HG02763 (cell line): ENCODE data around the gene NRG3.
"Not testable (repeated sequence)": the region's sequence is repeated elsewhere in the genome, so short reads cannot be mapped to it uniquely, and the experiment has no call there.

Experiments
- ATAC-seq: cut with Tn5 transposase; IDR thresholded peaks from one replicate; pipeline ENCODE4 v1.9.1; 2021; ENCODE audit warnings: mild to moderate bottlenecking, moderate library complexity; ENCODE audit not compliant: unreplicated experiment

NRG3 gene

GRCh38 chr10:82267465-82267864, 392.5 kb downstream of the NRG3 start:
- ATAC-seq = no peak

- no peak for ATAC-seq
Measured at GRCh38 chr10:82267960-82268359, 393.0 kb downstream of the NRG3 start.

- ATAC-seq = no peak
Measured at GRCh38 chr10:82277591-82277990, 402.6 kb downstream of the NRG3 start.

DNA sequence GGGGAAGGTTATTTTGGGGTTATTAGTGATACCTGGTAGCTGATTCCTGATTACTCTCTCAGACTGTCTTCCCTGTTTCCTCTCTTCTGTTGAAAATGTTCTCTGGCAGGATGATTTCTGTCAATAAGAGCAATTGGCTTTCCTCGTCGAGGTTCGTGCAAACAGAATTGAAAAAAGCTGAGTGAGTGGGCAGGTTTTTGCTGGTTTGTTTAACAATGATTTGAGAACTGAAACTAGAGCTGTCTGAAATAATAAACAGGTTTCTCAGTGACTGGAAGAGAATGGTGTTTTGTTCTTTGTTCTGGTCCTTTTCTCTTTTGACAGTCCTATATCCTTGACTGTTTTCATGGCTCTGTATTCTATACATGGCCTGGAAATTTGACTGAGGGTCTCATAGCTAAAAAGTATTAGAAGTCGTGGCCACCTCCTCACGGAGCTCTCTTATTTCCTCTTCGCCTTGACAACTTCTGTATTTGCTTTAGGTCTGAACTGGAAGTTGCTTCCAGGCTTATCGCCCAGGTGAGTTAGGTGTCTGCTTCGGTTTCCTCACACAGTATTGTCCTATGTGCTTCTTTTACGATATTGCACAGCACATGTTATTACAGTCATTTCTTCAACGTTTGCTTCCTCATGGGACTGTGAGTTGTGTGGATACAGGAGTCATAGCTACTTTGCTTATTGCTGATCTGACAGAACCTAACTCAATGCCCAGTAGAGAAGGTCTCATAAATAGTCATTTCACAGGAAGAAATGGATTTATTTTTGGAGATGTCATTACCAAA, 403.6 kb downstream of the NRG3 start:
- no peak for ATAC-seq

- ATAC-seq = no peak
Measured at GRCh38 chr10:82282782-82283456, 407.9 kb downstream of the NRG3 start.

DNA sequence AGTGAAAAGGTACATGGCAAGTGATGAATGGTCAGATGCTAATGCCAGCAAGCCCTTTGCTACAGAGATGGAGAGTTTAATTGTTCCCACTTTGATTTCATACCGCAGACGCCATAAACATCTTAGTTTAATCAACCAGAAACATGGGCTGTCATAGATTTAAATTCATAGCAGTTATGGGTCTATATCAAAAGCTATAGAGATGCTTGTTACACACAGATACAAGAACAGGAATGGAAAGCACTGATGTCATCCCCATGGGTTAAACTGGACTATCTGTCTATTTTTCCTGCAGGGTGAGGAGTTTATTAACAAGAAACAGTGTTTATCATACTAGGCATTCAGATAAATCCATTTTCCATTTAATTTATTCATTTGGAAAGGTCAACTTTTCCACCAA, 409.2 kb downstream of the NRG3 start:
- no peak for ATAC-seq

DNA sequence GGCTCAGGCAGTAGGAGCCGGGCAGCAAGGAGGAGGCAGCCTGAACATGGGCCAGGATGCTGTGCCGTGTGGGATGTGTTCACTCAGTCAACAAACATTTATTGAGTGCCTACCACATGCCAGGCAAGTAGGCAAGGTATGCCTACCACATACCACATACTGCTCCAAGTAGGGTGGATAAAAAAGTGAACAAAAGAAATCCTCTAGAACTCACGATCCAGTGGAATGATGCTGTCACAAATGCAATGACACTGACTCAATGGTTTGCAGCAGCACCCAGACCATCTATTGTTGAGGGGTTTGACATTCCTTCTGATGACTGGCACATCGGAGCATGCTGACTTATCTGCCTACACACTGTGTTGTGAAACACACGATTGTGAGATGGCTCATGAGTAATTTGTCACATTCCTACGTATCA, 413.5 kb downstream of the NRG3 start:
- ATAC-seq = no peak

GRCh38 chr10:82289945-82290344, 415.0 kb downstream of the NRG3 start:
- no peak for ATAC-seq

DNA sequence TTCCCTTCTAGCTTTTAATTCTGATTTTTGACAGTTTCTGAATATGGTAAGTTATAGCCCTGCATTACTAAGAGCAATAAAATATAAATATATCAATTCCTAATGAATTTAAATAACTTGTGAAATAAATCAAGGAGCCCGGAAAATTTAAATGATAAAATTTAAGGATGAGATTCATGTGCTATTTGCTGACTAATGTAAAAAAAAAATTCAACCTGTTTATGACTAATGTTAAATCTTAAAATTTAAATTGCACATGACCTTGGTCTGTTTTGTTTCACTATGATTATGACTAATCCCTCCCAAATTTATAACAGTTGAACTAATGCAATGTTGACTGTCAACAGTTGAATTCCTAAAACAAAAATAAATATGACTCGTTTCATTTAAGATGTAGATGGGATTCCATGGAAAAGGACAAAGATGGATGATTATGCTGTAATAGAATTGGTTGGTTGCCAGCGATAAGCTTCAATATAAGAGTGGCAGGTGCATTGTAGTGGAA, 419.9 kb downstream of the NRG3 start:
- no peak for ATAC-seq

DNA sequence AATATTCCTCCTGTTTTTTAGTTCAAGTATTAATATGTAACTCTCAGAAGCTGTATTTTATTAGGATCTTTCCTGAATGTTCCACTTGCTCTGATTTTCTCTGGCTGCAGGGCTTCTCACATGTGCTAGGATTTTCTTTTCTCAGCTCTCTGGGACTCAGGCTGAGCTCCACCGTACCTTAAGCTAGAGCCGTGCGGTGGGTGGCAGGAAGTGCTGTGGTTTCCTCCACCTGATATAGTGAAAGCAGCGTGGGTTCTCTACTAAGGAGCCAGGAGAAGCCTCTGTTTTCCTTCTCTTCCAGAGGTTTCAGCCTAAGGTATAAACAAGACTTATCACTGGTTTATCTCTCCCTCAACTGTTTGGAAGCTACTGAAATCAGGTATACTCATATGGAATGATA, 433.6 kb downstream of the NRG3 start:
- ATAC-seq = no peak

DNA sequence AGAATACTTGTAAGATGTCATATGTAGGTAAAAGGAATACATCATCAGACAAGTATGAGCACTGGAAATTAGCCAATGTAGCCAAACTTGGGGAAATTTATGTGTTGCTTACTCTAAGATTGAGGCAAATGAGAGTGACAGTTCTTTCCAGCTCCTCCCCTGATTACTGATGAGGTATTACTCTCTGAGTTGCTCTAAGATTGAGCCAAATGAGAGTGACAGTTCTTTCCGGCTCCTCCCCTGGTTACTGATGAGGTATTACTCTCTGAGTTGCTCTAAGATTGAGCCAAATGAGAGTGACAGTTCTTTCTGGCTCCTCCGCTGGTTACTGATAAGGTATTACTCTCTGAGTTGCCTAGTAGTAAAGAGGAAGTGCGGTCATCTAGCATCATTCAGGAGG, 435.8 kb downstream of the NRG3 start:
- ATAC-seq = no peak

DNA sequence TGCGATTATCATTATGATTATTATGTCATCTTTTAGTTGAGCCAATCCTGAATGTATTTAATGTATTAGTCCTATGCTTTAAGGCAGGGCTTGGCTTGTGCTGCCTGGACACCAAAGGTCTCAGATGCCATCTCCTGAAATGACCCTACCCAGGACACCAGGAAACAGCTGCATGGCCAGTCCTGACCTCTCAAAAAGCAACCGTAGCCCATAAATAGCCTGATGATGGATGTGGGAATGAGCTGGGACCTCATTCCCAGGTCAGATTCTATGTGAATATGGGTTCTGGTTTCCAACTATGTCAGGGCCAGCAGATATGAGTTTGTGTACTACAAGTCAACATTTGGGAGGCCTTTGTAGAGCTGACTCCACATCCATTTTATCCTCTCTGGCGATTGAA, 438.4 kb downstream of the NRG3 start:
- no peak for ATAC-seq

DNA sequence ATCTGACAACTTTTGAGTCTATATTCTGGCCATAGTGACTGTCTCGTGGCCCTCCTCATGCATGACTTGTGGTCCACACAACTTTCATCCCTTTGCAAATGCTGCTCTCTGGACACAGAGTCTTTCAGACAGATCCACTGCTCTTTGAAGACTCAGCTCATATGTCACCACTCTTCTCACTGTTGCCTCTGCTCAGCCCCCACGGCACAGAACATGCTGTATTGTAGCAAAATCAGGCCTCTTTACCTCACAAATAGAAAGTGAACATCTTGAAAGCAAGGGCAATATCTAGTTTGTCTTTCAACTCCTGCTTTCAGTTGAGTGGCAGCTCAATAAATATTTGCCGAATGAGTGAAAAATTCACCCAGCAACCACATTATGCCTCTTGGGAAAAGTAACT, 443.5 kb downstream of the NRG3 start:
- ATAC-seq = no peak

DNA sequence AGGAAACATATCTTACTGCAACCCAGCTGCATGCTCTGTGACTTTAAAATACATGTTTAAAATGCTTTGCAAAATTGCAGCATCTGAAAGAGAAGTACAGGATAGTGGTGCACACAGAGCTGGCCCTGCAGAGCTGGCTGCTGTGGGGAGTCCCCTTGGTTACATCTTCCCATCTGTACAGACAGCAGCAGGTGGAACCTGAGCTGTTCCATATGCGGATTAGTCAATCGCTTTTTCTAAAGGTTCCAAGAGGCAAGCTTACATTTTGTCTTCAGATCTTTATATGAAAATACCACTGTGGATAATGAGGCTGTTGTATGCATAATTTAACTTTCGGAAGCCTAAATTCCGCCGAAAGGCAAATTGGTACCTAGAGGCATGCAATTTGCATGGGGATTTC, 444.1 kb downstream of the NRG3 start:
- ATAC-seq = no peak

DNA sequence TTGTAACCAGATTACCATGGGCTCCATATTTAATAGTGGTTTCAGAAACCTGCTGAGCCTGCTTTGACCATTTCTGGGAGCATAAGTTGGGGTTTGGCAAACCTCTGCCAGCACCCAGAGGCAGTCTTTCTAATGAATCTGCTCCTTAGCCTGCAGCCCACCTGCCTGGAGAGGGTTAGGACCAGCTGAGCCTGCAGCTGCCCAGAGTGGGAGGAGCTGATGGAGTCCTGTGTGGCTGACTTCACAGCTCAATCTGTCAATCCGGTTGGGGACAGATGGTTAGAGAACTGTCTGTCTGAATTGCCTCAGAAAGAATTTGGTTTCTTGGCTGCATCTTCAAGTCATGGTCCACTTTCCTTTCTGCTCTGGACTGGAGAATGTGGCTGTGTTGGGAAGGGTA, 444.6 kb downstream of the NRG3 start:
- ATAC-seq = no peak

- no peak for ATAC-seq
Measured at GRCh38 chr10:82321724-82322123, 446.7 kb downstream of the NRG3 start.

DNA sequence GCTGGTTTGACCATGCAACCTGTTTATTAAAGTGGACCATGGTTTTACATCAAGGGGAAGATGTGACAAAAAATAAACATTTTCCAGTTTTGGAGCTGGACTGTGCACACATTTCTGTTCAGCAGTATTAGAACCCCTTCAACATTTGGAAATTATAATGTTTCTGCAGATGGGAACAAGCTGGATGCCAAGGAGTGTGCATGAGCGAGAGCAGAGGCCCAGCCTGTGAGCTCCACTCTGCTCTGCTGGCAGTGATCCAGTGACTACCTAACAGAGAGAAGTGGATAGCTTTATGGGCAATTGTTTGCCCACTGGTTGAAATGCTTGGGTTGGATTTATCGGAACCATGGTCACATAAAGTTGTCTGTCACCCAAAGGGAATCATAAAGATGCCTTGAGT, 456.7 kb downstream of the NRG3 start:
- no peak for ATAC-seq

DNA sequence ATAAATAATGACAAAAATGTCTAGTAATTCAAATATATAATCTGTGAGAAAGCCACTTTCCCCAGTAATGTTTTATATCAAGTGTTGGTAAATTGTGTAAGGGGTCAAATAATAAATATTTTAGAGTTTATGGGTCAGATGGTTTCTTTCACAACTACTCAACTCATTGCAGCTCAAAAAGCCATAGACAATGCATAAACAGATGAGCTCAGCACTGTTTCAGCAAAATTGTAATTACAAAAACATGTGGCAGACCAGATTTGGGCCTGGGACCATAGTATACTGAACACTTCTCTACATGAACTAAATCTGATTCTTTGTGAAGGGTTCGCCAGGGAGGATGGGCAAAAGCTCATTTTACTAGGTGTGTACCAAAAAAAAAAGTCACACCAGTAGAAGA, 460.8 kb downstream of the NRG3 start:
- ATAC-seq = no peak

- no peak for ATAC-seq
Measured at GRCh38 chr10:82340166-82340565, 465.2 kb downstream of the NRG3 start.

GRCh38 chr10:82349590-82349989, 474.6 kb downstream of the NRG3 start:
- not testable (repeated sequence) for ATAC-seq

- no peak for ATAC-seq
Measured at GRCh38 chr10:82353381-82353780, 478.4 kb downstream of the NRG3 start.

DNA sequence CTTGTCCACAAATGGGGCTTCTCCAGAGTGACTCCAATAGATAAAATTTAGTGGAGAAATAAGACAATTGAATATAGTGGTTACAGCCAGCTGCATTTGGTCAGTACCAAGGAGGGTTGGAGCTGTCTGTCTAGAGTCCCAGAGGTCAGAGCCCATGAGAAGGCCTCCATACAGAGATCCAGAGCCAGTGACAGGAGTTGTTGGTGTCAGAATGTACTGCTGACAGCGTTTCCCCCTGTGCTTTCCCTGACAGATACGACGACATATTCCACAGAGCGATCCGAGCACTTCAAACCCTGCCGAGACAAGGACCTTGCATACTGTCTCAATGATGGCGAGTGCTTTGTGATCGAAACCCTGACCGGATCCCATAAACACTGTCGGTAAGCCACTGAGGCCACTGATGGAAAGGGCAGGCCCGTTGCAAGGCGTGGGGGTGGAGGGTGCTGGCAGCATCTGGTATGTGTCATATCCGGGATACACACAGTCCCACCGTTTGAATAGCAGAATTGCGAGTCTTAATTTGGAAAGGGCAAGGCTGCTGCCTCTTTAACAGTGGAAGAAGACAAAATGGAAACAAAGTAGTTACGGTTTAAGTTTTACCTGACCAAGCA, 483.6 kb downstream of the NRG3 start:
- no peak for ATAC-seq
